Sigmoid colon (tissue), 7 donors: ENCODE measurements around the gene FGF12. TPM values are rescaled to one million over a fixed set of nuclear protein-coding genes. Genes with fewer than 3 reads are reported as not detected.

Experiments
- DNase-seq: peaks from one replicate; pipeline ENCODE4 v3.0.0-alpha.2; 2019
- H3K27ac ChIP-seq, 4 donors: fragments of 200-600 bp; sonication (generic); one replicate each; pipeline ENCODE4 v1.5.1; 2016 to 2019; ENCODE audit warnings: mild to moderate bottlenecking in 1 of 4
- H3K27me3 ChIP-seq, 3 donors: fragments of 200-600 bp; sonication (generic); one replicate each; pipeline ENCODE4 v1.5.1; 2019; ENCODE audit warnings: mild to moderate bottlenecking in 1 of 3
- H3K36me3 ChIP-seq, 4 donors: fragments of 200-600 bp; sonication (generic); one replicate each; pipeline ENCODE4 v1.5.1; 2016 to 2019
- H3K4me1 ChIP-seq, 4 donors: fragments of 200-600 bp; sonication (generic); one replicate each; pipeline ENCODE4 v1.5.1; 2017 to 2019
- H3K4me3 ChIP-seq, 4 donors: fragments of 200-600 bp; sonication (generic); one replicate each; pipeline ENCODE4 v1.5.1; 2017 to 2019; ENCODE audit warnings: mild to moderate bottlenecking in 2 of 4, moderate library complexity in 1 of 4
- H3K9me3 ChIP-seq, 4 donors: fragments of 200-600 bp in 3 of 4; sonication (generic) in 3 of 4; one replicate each; pipeline versions ENCODE4 v1.5.1 to v1.6.1; 2013 to 2019
- EP300 ChIP-seq, 4 donors: sonication (generic); formaldehyde crosslinking; IDR thresholded peaks; one replicate each; pipeline ENCODE4 v1.6.1; 2017; ENCODE audit warnings: antibody characterized with exemption in 4 of 4
- POLR2A ChIP-seq, 2 donors: fragments of 450-650 bp; IDR thresholded peaks; one replicate each; pipeline ENCODE4 v1.6.1; 2016; ENCODE audit warnings: antibody characterized with exemption in 2 of 2, mild to moderate bottlenecking in 2 of 2, moderate library complexity in 2 of 2
- POLR2AphosphoS5 ChIP-seq, 4 donors: sonication (generic); formaldehyde crosslinking; IDR thresholded peaks; one replicate each; pipeline ENCODE4 v1.6.1; 2017; ENCODE audit warnings: antibody characterized with exemption in 4 of 4
- WGBS, 2 donors: extraction: QIAGEN DNeasy Blood & Tissue Kit; methylation state at CpG; one replicate each; pipeline ENCODE4 v1.1.7; 2013; 5-methylcytosine and 5-hydroxymethylcytosine counted together
- intact Hi-C: fragments of 100-400 bp; cut with DNase I; formaldehyde crosslinking; loops from one replicate; pipeline ENCODE4 v1.15.1; 2023
- polyA plus RNA-seq, 3 donors: library from polyadenylated mRNA; stranded (reverse); fragments of 200-250 nt; gene quantifications; one replicate each; pipeline ENCODE4 v1.2.3, GENCODE V29; 2013
- total RNA-seq, 4 donors: library from RNA; depleted of rRNA; stranded (reverse); fragments of >200 nt; gene quantifications; one replicate each; pipeline ENCODE4 v1.1.0, GENCODE V29; 2016
- TF ChIP-seq, protein P1 (sequence below), 4 experiments: fragments of 450-650 bp in 3 of 4; fragments of 200-600 bp in 1 of 4; IDR thresholded peaks; one replicate each; pipeline ENCODE4 v1.5.1; 2016 to 2019; ENCODE audit warnings: antibody characterized with exemption in 4 of 4, mild to moderate bottlenecking in 3 of 4, moderate library complexity in 2 of 4
- donor health status: healthy with polysubstance abuse.
- donor health status: Bipolar disorder and iron deficiency.
- donor health status: healthy.

FGF12 gene
- total and polyA plus RNA-seq, 7 donors: 0.32 to 7.8 (median 1.8) TPM

DNA sequence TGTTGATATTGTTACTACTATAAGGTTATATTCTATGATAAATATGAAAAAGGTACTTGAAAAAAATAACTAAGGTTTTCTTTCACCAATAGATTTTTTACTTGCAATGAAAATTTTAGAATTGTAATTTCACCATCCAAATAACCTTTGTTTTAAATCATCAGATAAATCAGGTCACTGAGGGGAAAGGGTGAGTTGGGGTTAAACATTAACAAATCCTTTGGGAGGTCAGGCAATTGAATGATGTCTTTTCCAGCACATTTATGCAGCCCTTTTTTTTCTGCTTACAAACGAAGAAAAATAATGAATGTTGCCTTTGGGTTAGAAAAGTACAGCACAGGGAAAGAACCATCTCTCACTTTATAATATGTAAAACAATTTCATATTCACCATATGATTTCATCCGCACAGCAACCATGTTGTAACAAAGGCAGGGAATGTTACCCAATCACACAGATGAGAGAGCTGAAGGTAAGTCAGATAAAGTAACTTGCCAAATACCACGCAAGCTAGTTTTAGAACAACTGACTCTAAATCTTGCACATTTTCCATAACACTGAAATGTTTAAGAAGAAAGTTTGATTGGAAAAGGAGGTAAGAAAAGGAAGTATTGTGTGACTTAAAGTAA lies 151.3 kb downstream of the FGF12 start:
- intact Hi-C loops: no loop called here

DNA sequence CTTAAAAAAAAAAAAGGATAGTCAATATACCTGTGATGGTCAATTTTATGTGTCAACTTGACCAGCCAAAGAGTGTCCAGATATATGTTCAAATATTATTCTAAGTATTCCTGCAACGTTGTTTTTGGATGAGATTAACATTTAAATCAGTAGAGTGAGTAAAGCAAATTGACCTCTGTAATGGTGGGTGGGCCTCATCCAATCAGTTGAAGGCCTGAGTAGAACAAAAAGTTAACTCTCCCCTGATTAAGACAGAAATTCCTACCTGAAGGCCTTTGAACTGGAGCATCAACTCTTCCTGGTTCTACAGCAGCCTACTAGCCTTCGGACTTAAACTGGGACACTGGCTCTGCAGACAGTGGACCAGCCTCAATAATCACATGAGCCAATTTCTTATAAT lies 154.1 kb downstream of the FGF12 start:
- TF ChIP-seq POLR2AphosphoS5 (IDR thresholded peaks at IDR 0.05) (no peak), POLR2A (IDR thresholded peaks at IDR 0.05) (no peak), EP300 (IDR thresholded peaks at IDR 0.05) (no peak)
- TF ChIP-seq, protein P1, sequence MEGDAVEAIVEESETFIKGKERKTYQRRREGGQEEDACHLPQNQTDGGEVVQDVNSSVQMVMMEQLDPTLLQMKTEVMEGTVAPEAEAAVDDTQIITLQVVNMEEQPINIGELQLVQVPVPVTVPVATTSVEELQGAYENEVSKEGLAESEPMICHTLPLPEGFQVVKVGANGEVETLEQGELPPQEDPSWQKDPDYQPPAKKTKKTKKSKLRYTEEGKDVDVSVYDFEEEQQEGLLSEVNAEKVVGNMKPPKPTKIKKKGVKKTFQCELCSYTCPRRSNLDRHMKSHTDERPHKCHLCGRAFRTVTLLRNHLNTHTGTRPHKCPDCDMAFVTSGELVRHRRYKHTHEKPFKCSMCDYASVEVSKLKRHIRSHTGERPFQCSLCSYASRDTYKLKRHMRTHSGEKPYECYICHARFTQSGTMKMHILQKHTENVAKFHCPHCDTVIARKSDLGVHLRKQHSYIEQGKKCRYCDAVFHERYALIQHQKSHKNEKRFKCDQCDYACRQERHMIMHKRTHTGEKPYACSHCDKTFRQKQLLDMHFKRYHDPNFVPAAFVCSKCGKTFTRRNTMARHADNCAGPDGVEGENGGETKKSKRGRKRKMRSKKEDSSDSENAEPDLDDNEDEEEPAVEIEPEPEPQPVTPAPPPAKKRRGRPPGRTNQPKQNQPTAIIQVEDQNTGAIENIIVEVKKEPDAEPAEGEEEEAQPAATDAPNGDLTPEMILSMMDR (IDR thresholded peaks at IDR 0.05): no peak
- no peak overlapping the region for H3K4me3 ChIP-seq
- WGBS, 2 donors: 73 to 88% methylated on average over 2 of the region's 2 CpGs
- no peaks in the 10 kb centered on the region for H3K9me3 ChIP-seq
- no peaks in the 10 kb centered on the region for H3K27me3 ChIP-seq
- no peak for DNase-seq
- H3K27ac ChIP-seq: no peak overlapping the region
- peaks cover 0 to 7% (median 5%) of the 10 kb centered on the region in 4 donors for H3K4me1 ChIP-seq
- H3K36me3 ChIP-seq: no peaks in the 10 kb centered on the region
- intact Hi-C loops: no loop called here

More for the DNA sequence above, 151.3 kb downstream of the FGF12 start:
- H3K4me1 ChIP-seq: peaks cover 0 to under 1% (median 0%) of the 10 kb centered on the region in 4 donors
- no peak for DNase-seq
- H3K27ac ChIP-seq: no peak overlapping the region
- no peaks in the 10 kb centered on the region for H3K36me3 ChIP-seq
- H3K4me3 ChIP-seq: no peak overlapping the region
- 46 to 75% methylated on average over 3 of the region's 3 CpGs for WGBS, 2 donors
- TF ChIP-seq POLR2AphosphoS5 (IDR thresholded peaks at IDR 0.05) (no peak), POLR2A (IDR thresholded peaks at IDR 0.05) (no peak), EP300 (IDR thresholded peaks at IDR 0.05) (no peak)
- TF ChIP-seq, protein P1 (IDR thresholded peaks at IDR 0.05): no peak
- H3K27me3 ChIP-seq: no peaks in the 10 kb centered on the region
- H3K9me3 ChIP-seq: no peaks in the 10 kb centered on the region

DNA sequence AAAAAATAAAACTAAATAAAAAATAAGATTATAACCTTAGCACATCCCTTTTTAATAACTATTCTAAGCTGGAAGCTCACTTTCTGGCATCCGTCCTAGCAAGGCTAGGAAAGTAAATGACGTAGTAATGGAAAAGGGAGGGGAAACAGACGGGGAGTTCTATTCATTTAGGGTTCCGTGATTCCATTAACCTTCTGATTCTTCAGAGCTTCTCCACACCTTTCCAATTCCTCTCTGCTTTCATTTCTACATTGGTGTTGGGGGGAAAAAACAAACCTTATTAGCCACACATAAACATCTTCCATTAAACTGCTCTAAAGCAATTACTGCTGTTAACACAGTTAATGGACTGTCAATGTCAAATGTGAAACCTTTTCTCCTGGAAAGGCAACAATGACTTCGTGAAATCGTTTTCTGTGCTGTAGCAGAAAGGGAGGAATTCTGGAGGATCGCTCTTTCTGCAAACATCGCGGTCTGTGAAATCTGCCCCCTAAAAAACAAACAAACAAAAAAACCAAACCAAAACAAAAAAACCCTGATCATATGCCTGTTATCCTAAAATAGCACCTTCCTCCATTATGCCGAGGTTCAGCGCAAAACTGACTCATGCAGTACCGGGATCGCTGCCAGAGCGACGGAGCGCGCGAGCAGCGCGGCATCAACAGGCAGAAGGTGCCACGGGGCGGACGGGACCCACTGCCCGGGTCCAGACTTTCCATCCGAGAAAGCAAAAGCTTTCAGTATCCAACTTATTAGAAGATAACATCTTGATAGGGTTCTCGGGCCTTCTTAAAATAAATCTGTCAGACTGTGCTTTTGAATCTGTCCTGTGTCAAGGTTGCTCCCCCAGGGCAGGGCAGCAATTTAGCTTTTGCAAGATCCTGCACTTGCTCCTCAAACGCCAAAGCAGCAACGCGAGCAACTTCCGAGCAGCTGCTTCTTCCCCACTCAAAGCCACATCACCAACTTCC lies 156.2 kb downstream of the FGF12 start:
- Histone ChIP-seq H3K27ac (peak overlapping the region in 3 of 4 donors; percentile 8 to 32 (median 31)), H3K4me1 (peaks cover 0 to 7% (median 5%) of the 10 kb centered on the region in 4 donors), H3K4me3 (peak overlapping the region; percentile 16 to 51 (median 42)), H3K36me3 (no peaks in the 10 kb centered on the region), H3K9me3 (no peaks in the 10 kb centered on the region), H3K27me3 (no peaks in the 10 kb centered on the region)
- intact Hi-C loops: loop anchor here (2.0 kb wide), 1 partner anchor 232 kb away; no protein-coding TSS in a partner anchor
- WGBS, 2 donors: 35 to 38% methylated on average over 30 of the region's 30 CpGs
- TF ChIP-seq, protein P1 (IDR thresholded peaks at IDR 0.05): no peak
- no peak for TF ChIP-seq EP300 (IDR thresholded peaks at IDR 0.05)
- TF ChIP-seq POLR2AphosphoS5 (IDR thresholded peaks at IDR 0.05): no peak
- TF ChIP-seq POLR2A (IDR thresholded peaks at IDR 0.05): no peak
- DNase-seq: peak; percentile 70

DNA sequence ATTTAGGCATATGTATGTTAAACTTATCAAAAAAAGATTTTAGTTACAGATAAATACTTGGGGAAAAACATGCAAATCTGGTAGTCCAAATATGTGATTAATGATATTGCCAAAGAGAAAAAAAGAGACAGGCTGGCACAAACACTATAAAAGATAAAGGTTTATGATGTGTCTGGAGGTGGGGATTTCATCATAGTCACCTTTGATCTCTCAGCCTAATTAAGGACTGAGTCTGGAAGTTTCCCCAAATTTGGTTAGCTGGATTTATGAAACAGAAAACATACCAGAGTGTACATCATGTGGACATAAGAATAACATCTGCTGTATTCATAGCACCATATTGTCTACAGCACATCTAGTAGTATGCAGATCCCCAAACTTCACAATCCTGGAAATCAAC lies 157.0 kb downstream of the FGF12 start:
- Histone ChIP-seq H3K4me3 (no peak overlapping the region), H3K4me1 (peaks cover 0 to 7% (median 5%) of the 10 kb centered on the region in 4 donors), H3K36me3 (no peaks in the 10 kb centered on the region), H3K27me3 (no peaks in the 10 kb centered on the region), H3K9me3 (no peaks in the 10 kb centered on the region), H3K27ac (no peak overlapping the region)
- intact Hi-C loops: loop anchor here (2.0 kb wide), 1 partner anchor 232 kb away; no protein-coding TSS in a partner anchor
- no peak for TF ChIP-seq POLR2A (IDR thresholded peaks at IDR 0.05)
- DNase-seq: no peak
